Cardiac muscle cell (in vitro differentiated cells and primary cell): ENCODE results near the gene AKT1S1. TPM values are rescaled to one million over a fixed set of nuclear protein-coding genes. Genes with fewer than 3 reads are reported as not detected.

ENCODE experiments used
- DNase-seq, 2 donors: peaks; one replicate each; pipeline versions ENCODE4 v3.0.0 to v3.0.0-alpha.2; 2010 to 2017; ENCODE audit warnings: low read depth in 1 of 2, low spot score in 1 of 2
- H3K27ac ChIP-seq: fragments of 200-600 bp; sonication (generic); 2 replicates; pipeline ENCODE4 v1.5.1; 2016
- H3K27me3 ChIP-seq: fragments of 200-600 bp; sonication (generic); 2 replicates; pipeline ENCODE4 v1.6.0; 2016; ENCODE audit warnings: control low read depth
- H3K36me3 ChIP-seq: fragments of 200-600 bp; sonication (generic); 2 replicates; pipeline ENCODE4 v1.5.1; 2016; ENCODE audit warnings: control low read depth
- H3K4me1 ChIP-seq: fragments of 200-600 bp; sonication (generic); 2 replicates; pipeline ENCODE4 v1.8.1; 2017; ENCODE audit warnings: low read depth, mild to moderate bottlenecking, mixed run types
- H3K4me3 ChIP-seq: fragments of 200-600 bp; sonication (generic); 2 replicates; pipeline ENCODE4 v1.5.1; 2016; ENCODE audit warnings: mild to moderate bottlenecking
- H3K9me3 ChIP-seq: fragments of 200-600 bp; sonication (generic); 2 replicates; pipeline ENCODE4 v1.5.1; 2017; ENCODE audit warnings: low read depth, mild to moderate bottlenecking, control low read depth
- polyA plus RNA-seq: library from polyadenylated mRNA; unstranded; fragments of >200 nt; fragmentation: Nextera tagmentation; extraction: Ambion mirVana; gene quantifications from 2 replicates; pipeline ENCODE4 v1.2.1, GENCODE V29; 2016
- total RNA-seq: library from RNA; depleted of rRNA; stranded (reverse); fragments of >200 nt; gene quantifications from 2 replicates; pipeline ENCODE4 v1.2.3, GENCODE V29; 2016
- TF ChIP-seq, protein P1 (sequence below): IDR thresholded peaks from 2 replicates; pipeline ENCODE4 v1.5.1; 2012; ENCODE audit warnings: low read depth, mild to moderate bottlenecking, low read length

Gene AKT1S1
- total and polyA plus RNA-seq, 2 experiments from 2014 or later = 27.5 to 66.2 TPM

DNA sequence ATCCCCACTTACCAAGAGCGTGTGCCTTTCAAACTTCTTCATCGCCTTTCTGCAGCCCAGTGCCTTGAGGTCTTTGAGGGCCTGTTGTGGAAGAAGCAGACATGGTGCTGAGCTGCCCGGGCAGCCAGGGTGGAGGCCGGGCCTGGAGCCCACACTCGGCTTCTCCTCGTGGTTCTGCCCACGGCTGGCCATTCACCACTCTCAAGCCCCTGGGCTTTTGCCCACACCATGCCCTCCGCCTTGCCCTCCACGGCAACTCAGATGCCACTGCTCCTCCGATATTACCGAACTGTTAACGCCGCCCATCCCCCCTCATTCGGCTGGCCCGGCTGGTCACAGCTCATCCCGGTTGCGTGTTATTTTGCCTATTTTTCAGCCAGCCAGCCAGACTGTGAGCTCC is 14.2 kb upstream of the AKT1S1 start:
- no peak for DNase-seq
- H3K4me1 ChIP-seq = no peaks in the 10 kb centered on the region
- H3K4me3 ChIP-seq = no peak overlapping the region
- TF ChIP-seq, protein P1, sequence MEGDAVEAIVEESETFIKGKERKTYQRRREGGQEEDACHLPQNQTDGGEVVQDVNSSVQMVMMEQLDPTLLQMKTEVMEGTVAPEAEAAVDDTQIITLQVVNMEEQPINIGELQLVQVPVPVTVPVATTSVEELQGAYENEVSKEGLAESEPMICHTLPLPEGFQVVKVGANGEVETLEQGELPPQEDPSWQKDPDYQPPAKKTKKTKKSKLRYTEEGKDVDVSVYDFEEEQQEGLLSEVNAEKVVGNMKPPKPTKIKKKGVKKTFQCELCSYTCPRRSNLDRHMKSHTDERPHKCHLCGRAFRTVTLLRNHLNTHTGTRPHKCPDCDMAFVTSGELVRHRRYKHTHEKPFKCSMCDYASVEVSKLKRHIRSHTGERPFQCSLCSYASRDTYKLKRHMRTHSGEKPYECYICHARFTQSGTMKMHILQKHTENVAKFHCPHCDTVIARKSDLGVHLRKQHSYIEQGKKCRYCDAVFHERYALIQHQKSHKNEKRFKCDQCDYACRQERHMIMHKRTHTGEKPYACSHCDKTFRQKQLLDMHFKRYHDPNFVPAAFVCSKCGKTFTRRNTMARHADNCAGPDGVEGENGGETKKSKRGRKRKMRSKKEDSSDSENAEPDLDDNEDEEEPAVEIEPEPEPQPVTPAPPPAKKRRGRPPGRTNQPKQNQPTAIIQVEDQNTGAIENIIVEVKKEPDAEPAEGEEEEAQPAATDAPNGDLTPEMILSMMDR = no peak
- H3K36me3 ChIP-seq = no peaks in the 10 kb centered on the region
- no peaks in the 10 kb centered on the region for H3K9me3 ChIP-seq
- H3K27me3 ChIP-seq = no peaks in the 10 kb centered on the region
- H3K27ac ChIP-seq = no peak overlapping the region

DNA sequence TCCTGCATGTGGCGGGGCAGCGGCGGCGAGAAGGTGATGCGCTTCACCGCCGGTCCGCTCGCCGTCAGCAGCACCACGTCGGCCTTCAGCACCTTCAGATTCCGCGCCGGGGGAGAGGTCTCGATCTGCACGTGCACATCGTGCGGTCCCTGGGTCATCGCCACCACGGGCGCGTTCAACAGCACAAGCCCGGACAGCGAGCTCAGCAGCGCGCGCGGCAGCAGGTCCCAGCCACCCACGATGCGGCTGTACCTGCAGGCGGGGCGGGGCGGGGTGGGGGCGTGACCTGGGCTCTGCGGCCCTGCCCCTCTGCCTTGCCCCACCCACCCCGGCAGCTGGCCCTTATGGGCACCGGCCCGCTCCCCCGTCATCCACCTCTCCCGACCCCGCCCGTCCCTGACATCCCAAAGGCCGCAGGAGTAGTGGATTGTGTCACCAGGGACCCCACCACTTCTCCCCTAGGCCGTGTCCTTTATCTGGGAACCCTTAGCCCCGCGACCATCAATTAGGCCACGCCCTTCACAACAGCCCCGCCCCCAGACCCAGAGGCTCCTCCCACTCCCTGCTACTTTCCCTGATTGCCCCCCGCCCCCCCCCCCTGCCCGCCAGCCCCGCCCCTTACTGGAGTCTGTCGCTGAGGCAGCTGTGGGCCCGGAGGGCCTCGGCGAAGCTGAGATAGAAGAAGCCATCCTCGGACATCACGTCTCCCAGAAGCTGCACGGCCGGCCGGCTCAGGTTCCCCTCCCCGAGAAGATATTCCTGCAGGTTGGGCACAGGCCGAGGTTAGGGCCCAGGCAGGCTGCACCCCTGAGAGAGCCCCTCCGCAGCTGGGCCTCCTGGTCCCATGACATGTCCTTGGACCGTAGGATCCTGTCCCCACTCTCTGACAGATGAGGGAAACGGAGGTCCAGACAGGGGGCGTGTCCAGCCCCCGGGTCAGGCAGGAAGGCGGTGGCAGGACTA is 13.5 kb upstream of the AKT1S1 start:
- Histone ChIP-seq H3K4me3 (peak overlapping the region; percentile 13), H3K27me3 (no peaks in the 10 kb centered on the region), H3K36me3 (no peaks in the 10 kb centered on the region), H3K4me1 (no peaks in the 10 kb centered on the region), H3K9me3 (no peaks in the 10 kb centered on the region), H3K27ac (no peak overlapping the region)
- peak in 1 of 2 donors; percentile 64 for DNase-seq
- TF ChIP-seq, protein P1 = peak; percentile 28

DNA sequence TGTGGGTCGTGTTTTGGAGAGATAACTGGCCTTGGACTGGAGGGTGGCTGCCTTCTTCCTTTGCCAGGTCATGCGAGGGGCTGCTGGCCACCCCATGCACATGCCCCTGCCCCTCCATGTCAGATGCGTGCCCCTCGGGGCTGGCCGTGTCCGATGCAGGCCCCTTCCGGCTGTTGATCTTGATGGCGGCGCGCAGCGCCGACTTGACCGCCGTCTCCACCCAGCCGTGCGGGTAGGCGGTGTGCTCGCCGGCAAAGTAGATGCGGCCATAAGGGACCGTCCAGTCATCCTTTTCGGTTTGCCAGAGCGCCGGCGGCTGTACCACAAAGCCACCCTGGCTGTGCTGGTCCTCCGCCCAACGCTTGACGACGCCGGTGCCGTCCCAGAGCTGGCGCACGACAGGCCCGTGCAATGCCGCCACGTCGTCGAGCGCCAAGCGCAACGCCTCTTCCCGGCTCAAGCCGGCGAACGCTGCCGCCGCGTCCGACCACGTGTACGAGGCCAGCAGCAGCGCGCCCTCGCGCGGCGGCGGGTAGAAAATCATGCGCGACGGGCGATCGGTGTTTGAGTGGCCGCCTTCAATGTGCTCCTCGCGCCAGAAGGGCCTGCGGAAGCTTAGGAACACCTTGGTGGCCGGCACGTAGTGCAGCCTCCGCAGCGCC is 12.7 kb upstream of the AKT1S1 start:
- H3K27me3 ChIP-seq = no peaks in the 10 kb centered on the region
- no peak overlapping the region for H3K27ac ChIP-seq
- TF ChIP-seq, protein P1 = peak; percentile 70
- no peaks in the 10 kb centered on the region for H3K4me1 ChIP-seq
- peak overlapping the region; percentile 13 for H3K4me3 ChIP-seq
- peaks cover 3% of the 10 kb centered on the region for H3K36me3 ChIP-seq
- peak; percentile 77 to 85 for DNase-seq
- no peaks in the 10 kb centered on the region for H3K9me3 ChIP-seq

DNA sequence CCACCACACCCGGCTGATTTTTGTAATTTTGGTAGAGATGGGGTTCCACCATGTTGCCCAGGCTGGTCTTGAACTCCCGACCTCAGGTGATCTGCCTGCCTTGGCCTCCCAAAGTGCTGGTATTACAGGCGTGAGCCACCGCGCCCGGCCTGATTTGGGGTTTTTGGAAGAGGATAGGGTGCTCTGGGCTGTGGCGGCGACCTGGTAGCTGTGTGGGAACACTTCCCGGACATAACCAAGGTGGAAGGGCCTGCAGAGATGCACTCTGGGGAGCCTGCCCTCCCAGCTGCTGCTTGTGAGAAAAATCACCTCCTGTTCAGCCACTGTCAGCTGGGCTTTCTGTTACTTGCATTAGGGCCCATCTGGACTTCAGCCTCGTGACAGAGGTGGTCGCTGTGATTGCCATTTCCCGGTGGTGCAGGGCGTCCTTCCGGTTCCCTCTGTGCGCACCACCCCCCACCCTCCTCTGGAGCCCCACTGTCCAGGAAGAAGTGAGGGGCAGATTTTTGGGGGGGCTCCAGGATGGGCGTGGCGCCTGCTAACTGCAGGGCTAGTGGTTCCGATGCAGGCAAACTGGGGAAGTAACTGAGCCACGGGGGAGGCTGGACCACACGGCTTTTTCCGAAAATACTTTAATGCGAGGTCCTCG is 12.0 kb upstream of the AKT1S1 start:
- Histone ChIP-seq H3K27me3 (no peaks in the 10 kb centered on the region), H3K36me3 (peaks cover 7% of the 10 kb centered on the region), H3K9me3 (no peaks in the 10 kb centered on the region), H3K4me1 (no peaks in the 10 kb centered on the region), H3K4me3 (no peak overlapping the region), H3K27ac (no peak overlapping the region)
- no peak for DNase-seq
- TF ChIP-seq, protein P1 = no peak

DNA sequence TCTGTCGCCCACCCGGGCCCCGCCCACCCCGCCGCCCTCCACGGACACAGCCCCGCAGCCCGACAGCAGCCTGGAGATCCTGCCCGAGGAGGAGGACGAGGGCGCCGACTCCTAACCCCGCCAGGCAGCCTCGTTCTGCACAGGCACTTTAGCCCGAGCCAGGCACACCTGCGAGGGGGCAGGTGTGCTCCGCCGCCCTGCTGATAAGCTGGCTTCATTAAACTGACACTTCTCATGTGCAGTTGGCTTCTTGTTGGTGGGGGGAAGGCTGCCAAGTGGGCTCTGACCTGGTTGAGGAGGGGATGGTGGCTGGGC is 11.3 kb upstream of the AKT1S1 start:
- Histone ChIP-seq H3K27me3 (no peaks in the 10 kb centered on the region), H3K4me1 (no peaks in the 10 kb centered on the region), H3K4me3 (no peak overlapping the region), H3K27ac (no peak overlapping the region), H3K36me3 (peaks cover 11% of the 10 kb centered on the region), H3K9me3 (no peaks in the 10 kb centered on the region)
- no peak for DNase-seq
- TF ChIP-seq, protein P1 = no peak
